Type B pancreatic cell (in vitro differentiated cells): ENCODE results near the gene NOXA1. TPM values are rescaled to one million over a fixed set of nuclear protein-coding genes. Genes with fewer than 3 reads are reported as not detected.

Experiments
- DNase-seq: peaks from one replicate; pipeline ENCODE4 v3.0.0; 2021; ENCODE audit warnings: mixed read lengths; ENCODE audit not compliant: unreplicated experiment; ENCODE audit errors: extremely low spot score
- H3K27ac Mint-ChIP-seq: 2 replicates; pipeline ENCODE4 v1.8.0; 2021; ENCODE audit warnings: mild to moderate bottlenecking, mixed read lengths
- H3K27me3 Mint-ChIP-seq: 2 replicates; pipeline ENCODE4 v1.8.0; 2021; ENCODE audit warnings: mixed read lengths
- H3K36me3 Mint-ChIP-seq: 2 replicates; pipeline ENCODE4 v1.8.0; 2021; ENCODE audit warnings: mixed read lengths
- H3K4me1 Mint-ChIP-seq: one replicate; pipeline ENCODE4 v1.8.0; 2021; ENCODE audit warnings: mixed read lengths; ENCODE audit not compliant: unreplicated experiment
- H3K4me3 Mint-ChIP-seq: 2 replicates; pipeline ENCODE4 v1.8.0; 2021; ENCODE audit warnings: mild to moderate bottlenecking, mixed read lengths
- H3K9me3 Mint-ChIP-seq: 2 replicates; pipeline ENCODE4 v1.8.0; 2021; ENCODE audit warnings: mixed read lengths
- total RNA-seq: library from RNA; stranded (reverse); gene quantifications from 2 replicates; pipeline ENCODE4 v1.2.1, GENCODE V29; 2021; ENCODE audit warnings: low replicate concordance
- TF ChIP-seq, protein P1 (sequence below): fragments of 200-600 bp; sonication (generic); conservative IDR thresholded peaks from 2 replicates; pipeline ENCODE4 v1.5.0; 2021; ENCODE audit warnings: antibody characterized with exemption, mild to moderate bottlenecking

NOXA1 gene
- total RNA-seq, 1 donor from 2014 or later, result 6.4 TPM

DNA sequence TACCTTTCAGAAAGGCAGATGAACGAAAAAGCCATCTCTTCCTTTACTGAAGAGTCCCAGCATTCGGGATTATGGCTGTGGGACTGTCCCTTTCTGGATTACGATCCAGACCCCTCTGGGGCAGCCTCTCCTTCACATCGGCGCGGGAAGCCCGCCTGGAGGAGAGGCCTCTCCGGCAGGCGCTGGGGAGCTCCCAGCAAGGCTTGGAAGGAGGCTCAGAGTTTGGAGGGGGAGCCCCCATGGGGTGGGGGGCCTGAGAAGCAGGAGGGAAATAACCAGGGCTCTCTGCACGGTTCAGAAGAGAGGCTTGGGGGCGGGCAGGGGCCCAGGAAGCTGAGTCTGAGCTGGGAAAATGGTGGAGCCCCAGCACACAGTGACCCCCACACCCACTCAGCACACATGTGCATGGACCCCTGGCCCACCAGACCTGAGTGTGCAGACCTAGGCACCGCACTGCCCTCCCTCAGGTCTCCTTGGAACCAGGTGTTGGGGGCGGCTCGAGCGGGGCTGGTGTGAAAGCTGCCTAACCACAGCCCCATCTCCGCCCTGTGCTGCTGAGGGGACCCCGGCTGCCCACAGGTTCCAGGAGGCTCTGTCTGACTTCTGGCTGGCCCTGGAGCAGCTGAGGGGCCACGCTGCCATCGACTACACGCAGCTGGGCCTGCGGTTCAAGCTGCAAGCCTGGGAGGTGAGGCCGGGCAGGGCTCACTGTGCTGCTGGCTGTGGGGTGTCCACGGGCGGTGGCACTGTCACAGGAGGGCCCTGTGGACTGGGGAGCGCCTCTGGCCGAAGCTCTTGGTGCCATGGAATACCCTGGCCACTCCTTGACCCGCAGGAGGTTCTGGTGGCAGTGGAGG lies 4.5 kb downstream of the NOXA1 start:
- DNase-seq, result no peak
- H3K9me3 Mint-ChIP-seq, result no peaks in the 10 kb centered on the region
- H3K27me3 Mint-ChIP-seq, result no peaks in the 10 kb centered on the region
- TF ChIP-seq, protein P1, sequence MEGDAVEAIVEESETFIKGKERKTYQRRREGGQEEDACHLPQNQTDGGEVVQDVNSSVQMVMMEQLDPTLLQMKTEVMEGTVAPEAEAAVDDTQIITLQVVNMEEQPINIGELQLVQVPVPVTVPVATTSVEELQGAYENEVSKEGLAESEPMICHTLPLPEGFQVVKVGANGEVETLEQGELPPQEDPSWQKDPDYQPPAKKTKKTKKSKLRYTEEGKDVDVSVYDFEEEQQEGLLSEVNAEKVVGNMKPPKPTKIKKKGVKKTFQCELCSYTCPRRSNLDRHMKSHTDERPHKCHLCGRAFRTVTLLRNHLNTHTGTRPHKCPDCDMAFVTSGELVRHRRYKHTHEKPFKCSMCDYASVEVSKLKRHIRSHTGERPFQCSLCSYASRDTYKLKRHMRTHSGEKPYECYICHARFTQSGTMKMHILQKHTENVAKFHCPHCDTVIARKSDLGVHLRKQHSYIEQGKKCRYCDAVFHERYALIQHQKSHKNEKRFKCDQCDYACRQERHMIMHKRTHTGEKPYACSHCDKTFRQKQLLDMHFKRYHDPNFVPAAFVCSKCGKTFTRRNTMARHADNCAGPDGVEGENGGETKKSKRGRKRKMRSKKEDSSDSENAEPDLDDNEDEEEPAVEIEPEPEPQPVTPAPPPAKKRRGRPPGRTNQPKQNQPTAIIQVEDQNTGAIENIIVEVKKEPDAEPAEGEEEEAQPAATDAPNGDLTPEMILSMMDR, result no peak
- H3K27ac Mint-ChIP-seq, result no peak overlapping the region
- H3K4me3 Mint-ChIP-seq, result no peak overlapping the region
- H3K4me1 Mint-ChIP-seq, result peaks cover 8% of the 10 kb centered on the region
- no peaks in the 10 kb centered on the region for H3K36me3 Mint-ChIP-seq

DNA sequence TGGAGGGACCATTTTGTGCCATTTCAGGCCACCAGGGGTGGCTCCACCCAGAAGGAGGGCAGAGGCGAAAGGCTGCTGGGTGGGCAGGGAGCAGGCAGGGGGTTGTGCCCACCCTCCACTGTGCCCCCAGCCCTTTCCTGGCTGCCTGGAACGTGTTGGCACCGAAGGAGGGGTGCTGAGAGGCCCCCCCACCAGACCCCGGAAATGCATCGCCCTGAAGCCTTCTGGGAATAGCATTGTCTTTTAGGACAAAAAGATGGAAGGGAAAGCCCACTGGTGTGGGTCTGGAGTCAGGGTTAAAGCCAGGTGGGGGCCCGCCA lies 5.1 kb downstream of the NOXA1 start:
- TF ChIP-seq, protein P1, result no peak
- H3K9me3 Mint-ChIP-seq, result no peaks in the 10 kb centered on the region

DNA sequence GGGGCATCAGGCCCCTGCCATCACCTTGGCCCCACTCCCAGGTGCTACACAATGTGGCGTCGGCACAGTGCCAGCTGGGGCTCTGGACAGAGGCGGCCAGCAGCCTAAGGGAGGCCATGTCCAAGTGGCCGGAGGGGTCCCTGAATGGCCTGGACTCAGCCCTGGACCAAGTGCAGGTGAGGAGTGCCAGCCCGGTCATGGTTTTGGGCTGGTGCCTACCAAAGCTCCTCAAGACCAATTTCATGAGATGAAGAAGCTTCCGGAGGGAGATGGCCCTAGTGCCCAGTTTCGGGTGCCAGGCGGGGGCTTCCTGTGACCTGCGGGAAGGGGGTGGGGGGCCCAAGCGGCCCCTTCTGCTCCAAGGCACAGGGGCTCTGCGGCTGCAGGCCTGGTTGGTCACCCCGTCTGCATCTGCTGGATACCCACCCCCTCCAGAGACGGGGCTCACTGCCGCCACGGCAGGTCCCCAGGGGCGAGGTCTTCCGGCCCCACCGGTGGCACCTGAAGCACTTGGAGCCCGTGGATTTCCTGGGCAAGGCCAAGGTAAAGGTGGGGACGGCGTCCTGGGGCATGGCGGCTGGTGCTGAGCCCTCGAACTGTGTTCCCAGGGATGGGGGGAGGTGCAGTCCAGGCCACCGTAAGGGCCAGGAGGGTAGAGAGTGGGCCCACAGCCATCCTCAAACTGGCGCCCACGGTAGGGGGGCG lies 5.8 kb downstream of the NOXA1 start:
- no peaks in the 10 kb centered on the region for H3K9me3 Mint-ChIP-seq
- TF ChIP-seq, protein P1, result no peak
- H3K4me1 Mint-ChIP-seq, result peaks cover 8% of the 10 kb centered on the region
- H3K27ac Mint-ChIP-seq, result no peak overlapping the region
- no peak for DNase-seq
- no peaks in the 10 kb centered on the region for H3K27me3 Mint-ChIP-seq
- H3K4me3 Mint-ChIP-seq, result no peak overlapping the region
- H3K36me3 Mint-ChIP-seq, result no peaks in the 10 kb centered on the region

More for the DNA sequence above, 5.1 kb downstream of the NOXA1 start:
- no peaks in the 10 kb centered on the region for H3K27me3 Mint-ChIP-seq
- H3K27ac Mint-ChIP-seq, result no peak overlapping the region
- H3K4me1 Mint-ChIP-seq, result peaks cover 8% of the 10 kb centered on the region
- DNase-seq, result no peak
- H3K36me3 Mint-ChIP-seq, result no peaks in the 10 kb centered on the region
- no peak overlapping the region for H3K4me3 Mint-ChIP-seq

DNA sequence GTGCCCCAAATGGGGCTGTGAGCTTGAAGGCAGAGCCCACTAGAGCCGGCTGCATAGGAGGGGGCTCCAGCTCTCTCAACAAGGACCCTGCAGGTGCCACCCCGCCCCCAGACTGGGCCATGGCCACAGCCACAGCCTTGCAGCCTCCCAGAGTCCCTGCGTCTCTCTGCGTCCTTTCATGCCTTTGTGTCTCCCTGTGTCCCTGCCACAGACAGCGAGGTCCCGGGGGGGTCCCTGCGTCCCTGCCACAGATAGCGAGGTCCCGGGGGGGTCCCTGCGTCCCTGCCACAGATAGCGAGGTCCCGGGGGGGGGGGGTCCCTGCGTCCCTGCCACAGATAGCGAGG lies 6.3 kb downstream of the NOXA1 start:
- DNase-seq, result no peak
- Mint-ChIP-seq H3K4me3 (no peak overlapping the region), H3K4me1 (peaks cover 6% of the 10 kb centered on the region), H3K9me3 (no peaks in the 10 kb centered on the region), H3K27ac (no peak overlapping the region), H3K36me3 (no peaks in the 10 kb centered on the region), H3K27me3 (no peaks in the 10 kb centered on the region)
- TF ChIP-seq, protein P1, result no peak

DNA sequence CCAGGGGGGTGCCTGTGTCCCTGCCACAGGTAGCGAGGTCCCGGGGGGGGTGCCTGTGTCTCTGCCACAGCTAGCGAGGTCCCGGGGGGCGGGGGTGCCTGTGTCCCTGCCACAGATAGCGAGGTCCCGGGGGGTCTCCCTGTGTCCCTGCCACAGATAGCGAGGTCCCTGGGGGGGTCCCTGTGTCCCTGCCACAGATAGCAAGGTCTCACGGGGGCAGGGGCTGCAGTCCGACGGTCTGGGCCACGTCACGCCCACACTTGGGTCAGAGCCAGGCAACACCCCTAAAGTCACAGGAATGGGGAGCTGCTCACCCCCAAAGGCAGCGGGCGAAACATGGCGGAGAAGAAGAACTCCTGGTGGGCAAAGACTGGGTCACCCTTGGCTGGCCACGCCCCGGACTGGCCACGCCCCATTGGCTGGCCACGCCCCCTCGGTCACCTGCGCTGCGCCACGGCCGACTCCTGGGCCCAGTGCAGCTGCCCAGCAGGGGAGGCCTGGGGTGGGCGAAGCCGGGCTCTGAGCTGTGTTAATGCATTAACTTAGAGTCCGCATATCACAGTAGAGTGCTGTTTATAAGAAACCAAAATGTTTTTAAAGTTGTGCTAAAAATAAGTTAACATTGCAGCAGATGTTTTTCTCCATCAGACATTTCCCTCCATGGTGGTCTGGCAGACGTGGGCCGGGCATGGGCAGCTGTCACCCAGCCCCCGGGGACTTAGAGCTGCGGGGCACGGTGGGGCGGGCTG lies 7.0 kb downstream of the NOXA1 start:
- TF ChIP-seq, protein P1, result no peak

More for the DNA sequence above, 7.0 kb downstream of the NOXA1 start:
- H3K9me3 Mint-ChIP-seq, result no peaks in the 10 kb centered on the region
- DNase-seq, result no peak
- no peaks in the 10 kb centered on the region for H3K27me3 Mint-ChIP-seq
- no peaks in the 10 kb centered on the region for H3K36me3 Mint-ChIP-seq
- H3K4me3 Mint-ChIP-seq, result no peak overlapping the region
- H3K4me1 Mint-ChIP-seq, result no peaks in the 10 kb centered on the region
- H3K27ac Mint-ChIP-seq, result no peak overlapping the region
